ENCODE results near the gene MAP3K4.

Gene MAP3K4

GRCh38 chr6:161019324-161019839 lies 27.8 kb downstream of the MAP3K4 start:
- Histone ChIP-seq H3K4me1 (ENCODE audit: control insufficient read depth in 1 of 2, insufficient read depth in 1 of 2, low read depth in 1 of 2, low read length in 1 of 2) (no peaks in the 10 kb centered on the region), H3K27ac (no peak overlapping the region), H3K27me3 (no peaks in the 10 kb centered on the region), H3K36me3 (no peaks in the 10 kb centered on the region), H3K4me3 (ENCODE audit: low read depth in 1 of 2, low read length in 1 of 2) (no peak overlapping the region), H3K9me3 (no peaks in the 10 kb centered on the region)
- TF ChIP-seq CTCF (IDR thresholded peaks at IDR 0.05), result no peak

- no peak for TF ChIP-seq CTCF (IDR thresholded peaks at IDR 0.05)
- no peaks in the 10 kb centered on the region for H3K9me3 ChIP-seq
- no peaks in the 10 kb centered on the region for H3K36me3 ChIP-seq
- H3K27me3 ChIP-seq, result no peaks in the 10 kb centered on the region
- no peaks in the 10 kb centered on the region for H3K4me1 ChIP-seq (ENCODE audit: control insufficient read depth in 1 of 2, insufficient read depth in 1 of 2, low read depth in 1 of 2, low read length in 1 of 2)
- no peak overlapping the region for H3K27ac ChIP-seq
- no peak overlapping the region for H3K4me3 ChIP-seq (ENCODE audit: low read depth in 1 of 2, low read length in 1 of 2)
Observed at GRCh38 chr6:161021543-161021942, 30.0 kb downstream of the MAP3K4 start.

GRCh38 chr6:161021998-161022743 lies 30.6 kb downstream of the MAP3K4 start:
- no peak overlapping the region for H3K4me3 ChIP-seq (ENCODE audit: low read depth in 1 of 2, low read length in 1 of 2)
- no peaks in the 10 kb centered on the region for H3K9me3 ChIP-seq
- no peaks in the 10 kb centered on the region for H3K4me1 ChIP-seq (ENCODE audit: control insufficient read depth in 1 of 2, insufficient read depth in 1 of 2, low read depth in 1 of 2, low read length in 1 of 2)
- no peak overlapping the region for H3K27ac ChIP-seq
- H3K27me3 ChIP-seq, result no peaks in the 10 kb centered on the region
- no peak for TF ChIP-seq CTCF (IDR thresholded peaks at IDR 0.05)
- H3K36me3 ChIP-seq, result no peaks in the 10 kb centered on the region

GRCh38 chr6:161023316-161023715 lies 31.7 kb downstream of the MAP3K4 start:
- Histone ChIP-seq H3K4me3 (ENCODE audit: low read depth in 1 of 2, low read length in 1 of 2) (no peak overlapping the region), H3K4me1 (ENCODE audit: control insufficient read depth in 1 of 2, insufficient read depth in 1 of 2, low read depth in 1 of 2, low read length in 1 of 2) (no peaks in the 10 kb centered on the region), H3K27me3 (no peaks in the 10 kb centered on the region), H3K36me3 (no peaks in the 10 kb centered on the region), H3K9me3 (no peaks in the 10 kb centered on the region), H3K27ac (no peak overlapping the region)
- TF ChIP-seq CTCF (IDR thresholded peaks at IDR 0.05), result no peak

GRCh38 chr6:161024364-161024920 lies 32.9 kb downstream of the MAP3K4 start:
- Histone ChIP-seq H3K9me3 (no peaks in the 10 kb centered on the region), H3K36me3 (no peaks in the 10 kb centered on the region), H3K27ac (no peak overlapping the region), H3K4me1 (ENCODE audit: control insufficient read depth in 1 of 2, insufficient read depth in 1 of 2, low read depth in 1 of 2, low read length in 1 of 2) (peaks cover 0 to 5% of the 10 kb centered on the region in 2 experiments), H3K4me3 (ENCODE audit: low read depth in 1 of 2, low read length in 1 of 2) (no peak overlapping the region), H3K27me3 (no peaks in the 10 kb centered on the region)
- no peak for TF ChIP-seq CTCF (IDR thresholded peaks at IDR 0.05)

Data from neutrophil (primary cell).